Kidney tubule cell (primary cell): Measurements from ENCODE around the gene CUBN.

Source experiments
- DNase-seq: peaks from one replicate; pipeline ENCODE4 v3.0.0-alpha.2; 2018; ENCODE audit warnings: low spot score

CUBN gene

DNA sequence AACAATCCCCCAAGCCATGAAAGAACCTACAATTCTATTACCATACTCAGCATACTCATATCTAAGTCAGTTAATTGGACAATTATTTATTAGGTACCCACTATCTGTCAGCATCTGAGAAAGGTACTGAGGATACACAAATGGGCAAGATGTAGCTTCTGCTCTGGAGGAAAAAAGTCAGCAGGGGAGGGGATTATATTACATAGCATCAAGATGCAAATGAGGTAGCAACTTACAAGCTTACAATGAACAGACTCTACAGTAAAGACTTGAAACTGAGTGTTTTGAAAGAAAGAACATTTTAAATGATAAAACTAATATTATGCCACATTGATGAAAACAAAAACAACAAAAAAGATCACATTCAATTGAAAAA, 10.8 kb upstream of the CUBN start:
- no peak for DNase-seq

DNA sequence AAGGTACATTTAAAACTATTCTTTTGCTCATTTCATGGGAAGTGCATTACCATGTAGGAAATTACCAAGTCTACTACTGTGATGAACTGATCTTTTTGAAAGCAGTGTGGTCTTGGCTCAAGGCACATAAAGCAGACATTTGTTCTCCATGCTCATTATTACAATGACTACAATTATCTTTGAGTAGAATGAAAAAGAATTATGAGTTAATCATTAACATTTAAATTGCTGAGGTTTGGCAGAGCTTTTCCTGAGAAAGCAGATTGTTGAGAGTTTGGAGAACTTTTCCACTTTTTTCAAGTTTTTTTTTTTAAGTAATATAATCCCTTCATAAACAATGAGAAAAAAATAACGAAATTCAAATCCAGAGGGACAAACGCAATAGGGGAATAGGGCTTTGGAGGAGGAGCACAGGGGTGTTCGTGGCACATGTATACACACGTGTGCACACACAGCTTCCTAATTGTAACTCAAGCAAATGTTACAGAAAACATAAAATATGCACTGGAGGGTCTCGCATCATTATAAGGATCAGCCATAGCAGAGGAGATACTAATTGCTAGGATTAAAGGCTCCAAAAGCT, 8.9 kb upstream of the CUBN start:
- DNase-seq = peak; percentile 21

DNA sequence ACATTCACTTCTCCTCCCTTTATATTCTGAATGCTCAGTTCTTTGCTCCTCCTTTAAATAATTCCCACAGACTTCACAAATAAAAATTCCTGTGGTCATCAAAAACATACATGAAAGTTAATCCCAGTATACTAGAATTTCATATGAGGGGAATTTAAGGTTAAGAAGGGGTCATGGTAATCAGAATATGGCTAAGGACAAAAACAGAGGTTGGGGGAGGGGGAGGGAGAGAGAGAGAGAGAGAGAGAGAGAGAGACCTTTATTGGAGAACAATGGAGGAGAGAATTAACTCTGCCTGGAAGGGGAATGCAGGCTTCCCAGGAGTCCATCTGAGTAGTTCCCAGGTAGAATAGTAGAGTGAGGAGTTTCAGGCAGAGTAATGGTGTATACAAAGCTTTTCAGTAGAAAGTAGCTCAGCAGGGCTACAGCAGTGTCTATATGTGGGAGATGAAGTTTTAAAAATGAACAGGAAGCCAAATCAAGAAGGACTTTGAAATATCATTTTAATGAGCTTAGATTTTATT, 5.2 kb upstream of the CUBN start:
- DNase-seq = no peak

DNA sequence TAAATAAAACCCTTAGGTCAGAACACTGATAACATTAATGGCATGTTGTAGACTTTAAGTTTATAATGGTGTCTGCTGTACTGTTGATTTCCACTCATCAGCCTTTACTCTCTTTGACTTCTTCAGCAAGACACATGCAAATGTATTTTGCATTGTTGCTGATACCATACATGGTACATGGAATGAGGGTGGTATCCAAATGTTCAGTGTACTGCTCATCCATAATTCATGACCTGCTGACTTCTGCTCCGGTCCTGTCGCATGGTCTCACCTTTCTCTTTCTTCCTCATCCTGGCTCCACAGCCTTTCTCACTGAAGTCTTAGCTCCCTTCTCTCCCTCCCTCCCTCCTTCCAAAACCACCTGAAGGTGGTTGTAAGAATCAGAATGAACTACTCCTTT, 4.7 kb upstream of the CUBN start:
- DNase-seq = no peak

DNA sequence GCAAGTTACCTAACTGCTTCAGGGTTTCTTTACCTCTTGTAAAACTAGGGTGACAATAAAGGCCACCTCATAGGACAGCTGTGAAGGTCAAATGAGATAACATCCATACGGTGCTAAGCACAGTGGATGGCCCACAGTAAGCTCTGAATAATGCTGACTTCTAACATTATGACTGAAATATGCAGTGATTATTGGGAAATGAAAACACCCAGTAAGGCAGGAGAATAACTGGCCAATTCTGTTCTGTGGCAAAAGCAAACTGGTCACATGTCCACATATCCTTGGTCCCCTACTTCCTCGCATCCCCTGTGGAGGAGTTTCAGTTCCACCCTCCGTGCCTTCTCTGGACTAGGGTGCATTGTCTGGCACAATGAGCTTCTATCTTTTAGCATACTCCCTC, 1.4 kb downstream of the CUBN start:
- no peak for DNase-seq

DNA sequence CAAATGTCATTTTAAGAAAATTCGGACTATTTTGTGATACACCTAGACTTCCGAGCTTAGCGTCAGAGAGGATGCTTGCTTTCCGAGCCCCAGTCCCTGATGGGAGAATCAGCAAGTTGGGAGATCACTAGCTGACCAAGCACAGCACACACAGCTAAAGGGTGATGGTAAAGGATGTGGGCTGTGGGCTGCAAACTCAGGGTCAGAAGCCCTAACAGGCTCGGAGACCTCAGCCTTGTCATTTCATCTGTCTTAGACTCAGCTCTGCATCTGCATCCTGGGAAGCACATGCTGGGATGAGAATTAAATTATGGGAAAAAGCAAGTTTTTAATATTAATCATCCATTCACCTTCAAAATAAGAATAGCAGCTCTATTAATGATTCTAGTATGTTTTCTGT, 3.3 kb downstream of the CUBN start:
- no peak for DNase-seq

DNA sequence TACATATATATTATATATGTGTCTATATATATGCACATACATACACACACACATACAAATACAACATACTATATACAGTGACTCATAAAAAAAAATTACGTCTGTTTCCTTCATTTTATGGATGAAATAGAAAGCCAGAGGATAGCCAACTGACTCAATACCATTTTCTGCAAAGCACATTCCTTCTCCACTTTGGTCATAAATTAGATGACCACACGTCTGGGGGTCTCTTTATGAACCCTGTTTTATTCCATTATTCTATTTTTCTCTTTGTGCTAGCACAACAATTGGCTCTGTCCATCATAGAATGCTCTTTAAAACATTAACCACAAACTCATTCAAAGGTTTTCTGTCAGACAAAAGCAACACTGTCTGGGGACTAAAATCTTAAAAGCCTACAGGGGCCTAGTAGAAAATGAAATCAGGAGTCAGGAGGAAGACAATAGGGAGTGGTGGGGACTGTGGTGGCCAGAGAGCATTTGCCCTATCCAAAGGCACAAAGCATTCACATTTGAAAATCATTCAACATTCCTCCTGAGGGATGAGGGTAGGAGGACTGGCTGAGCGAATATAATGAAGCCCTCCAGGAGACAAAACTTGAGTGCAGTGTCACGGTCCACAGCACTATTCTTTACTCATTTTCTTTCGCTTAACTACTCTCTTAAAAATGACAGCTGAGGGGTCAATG, 4.3 kb downstream of the CUBN start:
- DNase-seq = peak; percentile 11

DNA sequence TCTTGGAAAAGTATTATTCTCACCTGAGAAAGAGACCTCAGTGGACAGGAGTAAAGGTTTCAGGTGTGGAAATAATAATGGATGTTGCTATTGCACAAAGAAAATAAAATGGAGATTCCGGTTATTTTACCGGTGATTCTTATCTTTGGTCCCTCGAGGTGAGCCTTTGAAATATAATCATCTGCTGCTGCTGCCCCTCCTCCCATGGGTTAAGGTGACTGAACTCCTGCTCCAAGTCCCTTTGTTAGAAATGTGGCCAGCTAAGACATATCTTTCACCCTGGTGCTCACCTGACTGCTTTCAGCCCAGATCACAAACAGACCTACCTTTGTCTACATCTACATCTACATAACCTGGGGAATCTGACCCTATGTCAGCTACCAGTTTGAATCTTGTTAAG, 5.7 kb downstream of the CUBN start:
- no peak for DNase-seq

DNA sequence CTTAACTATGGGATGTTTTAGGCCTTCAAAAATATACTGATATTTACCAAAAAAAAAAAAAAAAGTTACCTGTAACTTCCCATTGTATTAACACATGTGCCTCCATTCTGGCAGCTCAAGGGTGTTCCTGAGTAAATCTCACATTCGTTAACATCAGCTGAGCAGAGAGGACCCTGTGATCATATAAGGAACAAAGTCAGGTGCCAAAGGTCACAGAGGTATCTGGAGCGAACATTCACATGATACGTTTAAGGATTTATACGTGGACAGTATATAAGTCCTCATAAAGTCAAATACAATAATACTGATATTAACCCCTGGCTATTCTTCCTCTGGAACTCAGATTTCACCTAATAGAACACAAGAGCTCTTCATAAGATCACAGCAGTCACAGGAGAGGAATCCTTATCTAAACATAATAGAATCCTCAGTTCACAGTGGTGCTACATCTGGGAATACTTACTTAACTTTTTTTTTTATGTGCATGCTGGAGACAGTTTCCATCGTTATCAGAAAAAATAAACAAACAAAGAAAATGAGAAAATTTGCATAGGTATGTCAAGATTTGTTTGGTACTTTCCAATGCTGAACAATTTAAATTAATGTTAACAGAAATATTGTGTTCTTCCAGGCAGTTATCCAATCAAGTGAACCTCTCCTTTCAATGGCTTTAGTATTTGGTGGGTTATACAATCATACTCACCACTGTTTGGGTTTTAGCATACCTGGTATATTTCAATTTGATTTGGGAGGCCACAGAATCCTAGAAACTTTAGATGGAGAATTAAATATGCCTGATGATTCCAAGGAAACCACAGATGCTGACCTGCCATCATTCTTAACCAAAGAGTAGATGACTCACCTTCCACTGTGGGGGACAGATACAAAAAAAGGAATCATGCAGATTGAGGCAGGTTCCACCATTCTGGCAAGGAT, 6.6 kb downstream of the CUBN start:
- DNase-seq = peak; percentile 62

DNA sequence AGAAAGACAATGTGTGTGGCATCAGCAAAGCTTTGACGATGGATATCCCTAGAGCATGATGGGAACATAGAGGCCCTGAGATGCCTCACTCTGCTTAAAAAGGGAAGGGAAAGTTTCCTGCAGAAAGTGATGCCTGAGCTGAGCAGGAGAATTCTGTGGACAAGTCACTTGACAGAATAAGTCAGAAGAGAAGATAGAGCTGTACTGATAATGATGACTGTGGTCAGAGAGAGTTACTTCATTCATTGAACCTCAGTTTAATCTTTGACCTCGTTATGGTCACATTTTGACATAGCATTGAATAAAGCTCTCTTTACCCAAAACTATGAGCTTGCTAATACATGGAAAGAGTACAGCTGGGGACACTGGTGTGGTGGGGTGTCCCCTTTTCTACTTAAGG, 7.6 kb downstream of the CUBN start:
- DNase-seq = peak; percentile 55

DNA sequence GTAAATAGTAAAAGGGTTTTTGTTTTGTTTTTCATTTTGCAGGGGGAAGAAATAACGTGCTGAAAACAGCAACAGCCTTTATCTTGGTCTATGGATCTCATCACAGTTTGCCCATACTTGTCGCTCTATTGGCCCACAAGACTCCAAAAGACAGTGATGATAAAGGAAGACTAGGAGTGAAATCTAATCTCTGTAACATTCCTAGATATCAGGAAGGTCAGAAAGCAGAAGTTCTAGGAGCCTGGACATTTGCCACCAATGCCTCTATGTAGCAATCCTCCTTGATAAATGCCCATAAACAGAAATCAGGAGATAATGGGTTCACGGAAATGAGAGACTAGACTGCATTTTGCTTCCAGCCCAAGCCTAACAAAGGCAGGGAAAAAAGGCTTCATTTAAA, 8.9 kb downstream of the CUBN start:
- DNase-seq = no peak

DNA sequence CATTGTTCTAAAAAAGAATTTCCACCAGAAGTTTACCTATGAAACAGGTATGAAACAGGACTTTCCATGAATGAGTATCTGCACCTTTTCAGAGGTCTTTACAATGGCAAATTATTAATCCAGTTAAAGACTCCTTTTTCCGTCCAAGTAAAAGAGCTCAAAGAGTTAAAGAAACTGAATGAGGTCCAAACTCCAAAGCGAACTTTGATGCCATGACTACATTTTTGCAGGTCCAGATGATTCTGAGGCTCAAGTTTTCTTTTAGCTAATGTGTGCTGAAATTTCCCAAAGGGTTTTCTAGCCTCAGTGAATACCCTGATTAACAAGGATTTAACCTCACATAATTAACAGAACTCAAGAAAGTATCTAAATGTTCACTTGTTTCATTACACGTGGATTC, 9.8 kb downstream of the CUBN start:
- DNase-seq = no peak

DNA sequence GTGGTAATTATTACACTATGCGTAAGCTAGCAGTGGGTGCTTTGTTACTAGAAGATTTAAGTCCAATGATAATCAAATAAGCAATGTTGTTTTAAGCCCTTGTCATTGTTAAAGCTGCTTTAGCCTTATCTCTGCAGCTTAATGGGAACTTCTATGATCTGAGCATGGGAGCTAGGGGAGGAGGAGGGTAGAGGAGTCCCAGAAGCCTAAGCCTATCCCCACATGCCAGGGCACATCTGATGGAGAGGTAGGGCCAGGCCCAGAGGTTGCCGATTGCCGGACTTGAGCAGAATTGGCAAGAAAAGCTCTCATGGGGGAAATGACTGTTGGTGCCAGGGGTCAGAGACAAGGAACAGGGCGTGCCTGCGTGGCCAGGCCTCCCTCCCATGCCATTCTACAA, 13.4 kb downstream of the CUBN start:
- no peak for DNase-seq

DNA sequence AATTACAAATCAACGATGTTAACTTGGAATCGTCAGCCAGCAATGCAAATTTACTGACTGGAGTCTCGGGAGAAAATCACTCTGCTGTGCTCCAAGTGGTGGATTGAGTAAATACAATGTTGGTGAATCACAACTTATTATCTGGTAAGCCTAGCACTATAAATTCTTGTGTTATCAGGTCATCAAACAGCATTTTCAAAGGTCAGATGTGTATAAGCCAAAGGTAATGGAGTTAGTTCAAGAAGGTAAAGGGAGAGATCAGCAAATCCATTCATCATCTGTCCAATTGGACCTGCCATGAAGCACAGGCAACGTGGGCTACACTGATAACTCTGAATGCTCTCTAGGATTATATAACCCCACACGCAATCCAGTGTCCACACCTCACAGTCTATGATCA, 13.9 kb downstream of the CUBN start:
- peak; percentile 80 for DNase-seq

DNA sequence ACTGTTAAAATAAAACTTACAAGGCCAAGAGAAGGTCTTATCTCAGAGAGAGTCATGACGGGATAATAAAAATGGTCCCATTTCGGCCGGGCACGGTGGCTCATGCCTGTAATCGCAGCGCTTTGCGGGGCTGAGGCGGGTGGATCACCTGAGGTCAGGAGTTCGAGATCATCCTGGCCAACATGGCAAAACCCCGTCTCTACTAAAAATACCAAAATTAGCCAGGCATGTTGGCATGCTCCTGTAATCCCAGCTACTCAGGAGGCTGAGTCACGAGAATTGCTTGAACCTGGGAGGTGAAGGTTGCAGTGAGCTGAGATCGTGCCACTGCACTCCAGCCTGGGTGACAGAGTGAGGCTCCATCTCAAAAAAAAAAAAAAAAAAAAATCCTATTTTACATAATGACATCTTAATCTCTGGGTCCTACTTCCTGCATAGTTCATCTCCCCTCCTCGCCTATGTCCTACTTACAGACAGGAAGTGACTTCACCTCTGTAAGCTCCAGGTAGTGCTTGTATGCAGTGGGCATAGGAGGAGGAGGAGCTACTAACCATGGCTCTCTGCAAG, 14.7 kb downstream of the CUBN start:
- peak; percentile 83 for DNase-seq

DNA sequence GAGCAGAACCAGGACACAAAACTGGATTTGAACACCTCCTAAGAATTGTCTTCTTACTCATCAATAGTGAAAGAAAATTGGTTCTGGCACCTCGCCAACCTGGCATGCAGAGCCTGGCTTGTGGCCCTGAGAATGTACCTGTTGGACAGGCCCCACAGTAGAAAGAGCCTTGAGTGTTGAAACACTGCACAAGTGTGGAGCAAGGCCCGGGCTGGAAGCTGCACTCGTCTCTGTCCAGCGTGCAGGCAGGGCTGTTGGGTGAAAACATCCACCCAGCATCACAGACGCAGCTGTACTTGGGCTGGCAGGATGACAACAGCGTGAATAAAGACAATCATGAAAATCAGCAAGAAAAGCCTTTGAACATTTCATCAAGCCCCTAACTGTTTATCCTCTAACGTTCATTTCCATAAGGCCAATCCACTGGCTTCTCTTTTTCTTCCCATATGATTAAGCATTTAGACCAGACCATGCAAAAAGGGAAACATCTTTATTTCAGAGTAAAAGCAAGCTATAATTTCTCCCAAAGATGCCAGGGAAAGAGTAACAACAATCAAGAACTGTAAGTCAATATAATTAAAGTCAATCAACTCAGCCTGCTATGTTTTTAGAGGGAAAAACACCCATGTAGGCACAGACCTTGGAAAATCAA, 15.6 kb downstream of the CUBN start:
- no peak for DNase-seq

DNA sequence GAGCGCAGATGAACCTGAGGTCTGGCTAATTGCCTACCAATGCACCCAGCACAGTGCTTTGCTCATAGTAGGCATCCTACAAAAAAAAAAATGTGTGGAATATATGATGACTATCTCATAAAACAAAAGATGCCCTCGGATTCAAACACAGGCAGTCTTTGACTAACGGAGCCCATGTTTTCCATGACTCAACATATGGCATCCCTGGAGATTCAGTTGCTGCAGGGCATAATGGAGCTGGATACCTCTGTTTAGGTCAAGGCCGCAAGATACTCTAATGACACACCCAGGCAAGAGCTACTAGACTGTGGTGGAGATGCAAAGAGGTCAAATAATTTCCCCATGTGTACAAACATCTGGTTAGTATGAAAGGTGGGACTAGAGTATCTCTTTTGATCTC, 16.3 kb downstream of the CUBN start:
- DNase-seq = no peak

DNA sequence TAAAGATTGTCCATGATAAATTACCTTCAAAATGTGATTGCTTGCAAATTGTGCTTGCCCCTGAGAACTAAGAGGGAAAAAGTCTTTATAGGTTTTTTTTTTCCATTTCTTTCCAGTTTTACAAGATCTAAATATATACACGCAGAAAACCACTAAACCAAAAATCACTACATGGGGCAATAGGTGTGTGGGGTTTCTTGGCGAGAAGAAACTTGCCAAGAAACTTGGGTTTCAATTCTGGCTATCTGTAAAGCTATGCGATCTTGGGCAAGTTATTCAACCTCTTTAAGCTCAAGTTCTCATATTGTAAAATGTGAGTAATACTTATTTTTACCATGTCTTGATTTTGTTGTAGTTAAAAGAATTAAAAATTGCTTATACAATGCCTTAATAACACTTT, 17.0 kb downstream of the CUBN start:
- no peak for DNase-seq

DNA sequence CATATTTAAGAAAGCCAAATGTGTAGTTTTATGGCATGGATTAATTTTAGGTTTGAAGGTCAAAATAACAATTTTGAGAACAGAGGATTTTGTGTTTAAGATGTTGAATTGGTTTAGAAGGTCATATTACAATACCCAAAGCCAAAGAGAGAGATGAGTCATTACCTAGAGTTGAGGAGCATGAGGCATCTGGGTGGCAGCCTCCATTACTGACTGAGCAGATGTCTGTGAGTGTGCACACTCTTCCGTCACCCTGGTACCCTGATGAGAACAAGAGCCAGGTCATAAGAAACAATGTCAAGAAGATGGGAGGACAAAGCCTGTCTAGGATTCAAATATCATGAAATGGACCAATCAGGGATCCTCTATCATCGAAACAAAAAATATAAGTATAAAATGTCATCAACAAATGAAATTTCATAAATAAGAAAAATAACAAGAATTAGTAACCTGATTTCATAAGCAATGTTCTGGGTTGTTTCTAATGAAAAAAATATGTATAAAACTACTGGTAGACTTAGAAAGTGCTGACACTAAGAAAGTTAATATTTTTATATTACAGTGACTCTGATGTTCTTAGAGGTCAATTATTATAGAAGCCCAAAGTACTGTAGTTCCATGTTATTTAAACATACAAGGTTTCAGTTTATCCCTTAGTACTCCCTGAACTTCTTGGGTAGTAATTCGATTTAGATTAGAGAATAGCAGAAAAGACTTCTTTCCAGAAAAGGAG, 20.0 kb downstream of the CUBN start:
- DNase-seq = peak; percentile 63

DNA sequence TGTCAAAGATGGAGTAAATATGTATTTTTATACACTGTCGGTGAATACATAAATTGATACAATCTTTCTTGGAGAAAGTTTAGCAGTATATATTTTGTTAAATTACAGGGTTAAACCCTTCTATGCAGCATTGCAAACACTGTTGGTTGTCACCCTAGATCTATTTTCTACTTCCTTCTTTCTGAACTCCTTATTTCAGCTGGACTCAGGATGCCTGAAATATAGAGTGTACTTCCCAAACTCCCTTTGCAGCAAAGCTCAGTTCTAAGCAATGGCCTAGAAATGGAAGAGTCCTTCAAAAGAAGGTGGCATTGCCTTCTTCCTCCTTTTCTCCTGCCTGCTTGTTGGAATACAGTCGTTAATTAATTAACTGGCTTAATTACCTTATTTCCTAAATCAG, 20.6 kb downstream of the CUBN start:
- no peak for DNase-seq

DNA sequence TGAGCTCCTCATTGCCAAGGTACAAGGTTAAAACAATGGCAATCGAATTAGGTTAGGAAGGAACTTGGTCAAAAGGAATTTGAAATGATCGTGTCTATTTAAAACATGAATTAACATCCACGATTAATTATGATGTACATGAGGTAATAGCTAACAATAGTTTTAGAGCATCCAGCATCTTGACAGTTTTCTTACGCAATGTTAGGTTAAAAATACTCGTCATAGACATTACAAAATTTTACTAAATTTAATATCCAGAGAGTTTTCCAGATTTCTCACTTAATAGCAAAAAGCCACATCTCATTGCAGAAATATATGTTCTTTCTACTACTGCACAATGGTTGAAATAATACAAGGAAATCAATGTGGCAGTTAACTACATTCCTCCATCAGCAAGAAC, 22.6 kb downstream of the CUBN start:
- DNase-seq = no peak

DNA sequence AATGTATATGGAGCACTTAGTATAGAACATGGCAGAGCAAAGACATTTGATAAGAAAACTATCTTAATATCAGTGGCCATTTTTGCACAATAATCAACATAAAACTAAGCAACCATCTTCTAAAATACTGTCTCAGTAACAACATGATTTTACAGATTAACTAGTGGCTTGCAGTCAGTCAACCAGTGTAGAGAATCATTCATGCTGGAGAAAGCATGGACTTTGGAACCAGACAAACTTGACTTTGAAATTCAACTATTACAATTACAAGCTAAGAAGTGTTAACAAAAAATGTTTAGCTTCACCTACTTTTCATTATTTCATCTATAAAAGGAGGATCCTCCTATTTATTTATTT, 27.7 kb downstream of the CUBN start:
- peak; percentile 72 for DNase-seq
